GM21381 (cell line): ENCODE data around the gene LRRC1.

Experiments used
- ATAC-seq: cut with Tn5 transposase; IDR thresholded peaks from one replicate; pipeline ENCODE4 v1.9.1; 2021; ENCODE audit warnings: mild to moderate bottlenecking, moderate library complexity; ENCODE audit not compliant: unreplicated experiment

Gene LRRC1

DNA sequence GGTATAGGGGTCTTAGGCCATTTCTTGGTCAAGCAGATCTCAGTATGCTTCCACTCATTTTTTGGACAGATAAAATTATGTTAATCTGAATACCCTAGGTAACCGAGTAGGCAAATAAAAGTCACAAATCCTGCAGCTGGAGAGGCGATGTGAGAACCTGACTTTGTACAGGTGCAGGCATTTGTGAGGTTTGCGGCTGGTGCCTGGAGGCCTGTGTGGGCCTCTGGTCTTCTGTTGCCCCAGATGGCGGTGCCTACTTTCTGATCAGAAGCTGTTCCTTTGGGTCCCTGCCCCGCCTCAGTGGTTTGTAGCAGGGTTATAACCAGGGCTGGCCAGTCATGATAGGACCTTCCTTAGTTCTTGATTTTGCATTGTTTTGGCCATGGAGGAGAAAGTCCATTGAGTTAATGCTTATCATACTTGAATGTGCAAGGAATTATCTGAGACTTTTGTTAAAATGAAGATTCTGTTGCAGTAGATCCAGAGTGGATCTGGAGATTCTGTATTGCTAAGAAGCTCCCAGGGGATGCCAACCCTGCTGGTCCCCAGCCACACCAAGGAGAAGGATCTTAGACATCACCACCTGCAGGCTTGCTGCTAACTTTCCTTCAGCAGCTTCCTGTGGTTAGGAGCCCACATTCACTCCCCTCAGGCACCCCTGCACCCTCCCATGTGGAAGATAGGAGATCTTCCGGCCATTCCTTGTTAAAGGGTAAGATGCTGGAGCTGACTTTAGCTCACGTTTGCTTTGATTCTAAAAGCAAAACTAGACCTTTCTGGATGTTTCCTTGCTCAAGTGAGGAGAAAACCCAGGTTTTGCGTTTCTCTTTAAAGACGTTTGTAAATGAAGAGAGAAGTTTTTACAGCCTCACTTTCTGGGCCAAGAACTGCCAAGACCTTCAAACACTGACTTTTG lies 50.7 kb downstream of the LRRC1 start:
- ATAC-seq: no peak

- no peak for ATAC-seq
These were observed 51.4 kb downstream of the LRRC1 start for GRCh38 chr6:53846250-53846649.

DNA sequence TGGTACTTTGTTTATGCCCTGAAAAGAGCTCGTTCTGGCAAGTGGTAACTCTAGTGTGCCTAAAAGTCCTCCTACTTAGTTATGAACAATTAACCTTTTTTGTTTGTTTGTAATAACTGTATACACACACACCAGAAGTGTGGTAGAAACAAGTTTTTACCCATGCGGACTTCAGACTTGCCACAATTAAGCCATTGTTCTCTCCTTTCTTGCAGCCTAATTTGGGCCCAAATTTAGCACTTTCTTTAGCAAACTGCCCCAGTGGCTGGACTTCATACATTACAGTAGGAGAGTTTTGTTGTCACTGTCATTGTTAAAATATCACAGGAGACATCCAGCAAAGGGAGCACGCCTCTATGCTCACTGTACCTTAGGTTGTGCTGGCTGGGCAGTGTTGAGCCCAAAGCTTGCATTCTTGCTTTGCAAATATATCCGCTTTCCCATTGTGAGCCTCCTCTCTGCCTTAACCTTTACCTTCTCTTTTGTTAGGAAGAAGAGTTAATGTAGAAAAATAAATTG lies 53.0 kb downstream of the LRRC1 start:
- ATAC-seq: no peak

GRCh38 chr6:53850527-53850926 lies 55.7 kb downstream of the LRRC1 start:
- ATAC-seq: no peak

DNA sequence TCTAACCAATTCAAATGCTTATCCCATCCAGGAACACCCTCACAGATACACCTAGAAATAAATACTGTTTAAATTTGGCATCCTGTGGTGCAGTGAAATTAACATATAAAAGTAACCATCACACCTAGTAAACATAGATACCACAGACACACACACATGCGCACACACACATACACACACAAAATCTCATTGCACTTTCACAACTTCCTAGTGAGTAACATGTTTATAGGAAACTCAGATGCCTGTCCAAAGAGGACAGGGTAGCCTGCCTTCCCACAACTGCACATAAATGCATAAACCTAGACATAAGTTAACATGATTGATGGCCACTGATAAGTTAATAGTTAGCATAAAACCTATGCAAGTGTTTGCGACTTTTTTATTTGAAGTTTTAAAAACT lies 56.8 kb downstream of the LRRC1 start:
- ATAC-seq: no peak

DNA sequence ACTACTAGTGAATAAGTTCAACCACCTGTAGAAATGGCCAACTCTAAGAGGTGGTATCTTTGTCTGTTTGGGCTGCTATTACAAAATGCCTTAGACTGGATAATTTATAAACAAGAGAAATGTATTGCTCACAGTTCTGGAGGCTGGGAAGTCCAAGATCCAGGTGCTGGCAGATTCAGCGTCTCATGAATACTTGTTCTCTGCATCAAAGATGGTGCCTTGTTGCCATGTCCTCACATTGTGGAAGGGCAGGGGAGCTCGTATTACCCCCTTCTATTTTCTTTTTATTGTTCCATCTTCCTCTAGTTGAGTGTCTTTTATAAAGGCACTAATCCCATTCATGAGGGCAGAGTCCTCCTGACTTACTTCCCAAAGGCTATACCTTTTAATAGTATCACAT lies 58.0 kb downstream of the LRRC1 start:
- ATAC-seq: no peak

DNA sequence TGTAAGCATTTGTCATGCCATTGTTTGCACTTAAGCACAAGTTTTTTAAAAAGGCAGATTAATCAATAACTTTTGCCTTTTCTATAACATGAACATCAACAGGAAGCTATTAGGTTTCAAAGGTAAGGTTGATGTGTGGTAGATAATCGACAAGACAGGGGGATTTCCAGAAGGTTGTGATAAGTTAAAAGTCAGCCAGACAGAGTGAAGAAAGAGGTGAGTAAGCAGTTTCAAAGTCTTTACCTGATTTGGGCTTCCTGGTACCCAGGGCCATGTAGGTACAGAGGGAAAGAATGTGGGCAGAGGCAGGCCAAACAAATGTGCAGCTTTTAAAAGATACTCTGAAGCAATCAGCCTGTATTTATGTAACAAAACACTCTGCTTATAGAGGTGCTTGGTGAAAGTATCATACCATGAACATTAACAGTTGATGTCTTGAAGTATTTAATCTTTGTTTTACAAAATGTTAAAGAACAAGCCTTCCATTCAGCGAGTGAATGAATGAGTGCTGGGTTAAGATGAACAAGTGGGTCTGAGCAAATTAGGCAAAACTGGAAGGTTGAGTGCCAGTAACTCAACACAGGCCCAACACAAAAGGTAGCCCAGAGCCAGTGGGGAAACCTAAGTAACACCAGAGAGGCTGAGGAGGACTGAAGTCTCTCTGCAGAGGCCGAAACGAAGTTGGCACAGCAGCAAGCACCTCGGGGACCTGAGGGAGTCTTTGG lies 60.2 kb downstream of the LRRC1 start:
- ATAC-seq: peak; percentile 96

GRCh38 chr6:53855940-53856339 lies 61.1 kb downstream of the LRRC1 start:
- ATAC-seq: no peak

DNA sequence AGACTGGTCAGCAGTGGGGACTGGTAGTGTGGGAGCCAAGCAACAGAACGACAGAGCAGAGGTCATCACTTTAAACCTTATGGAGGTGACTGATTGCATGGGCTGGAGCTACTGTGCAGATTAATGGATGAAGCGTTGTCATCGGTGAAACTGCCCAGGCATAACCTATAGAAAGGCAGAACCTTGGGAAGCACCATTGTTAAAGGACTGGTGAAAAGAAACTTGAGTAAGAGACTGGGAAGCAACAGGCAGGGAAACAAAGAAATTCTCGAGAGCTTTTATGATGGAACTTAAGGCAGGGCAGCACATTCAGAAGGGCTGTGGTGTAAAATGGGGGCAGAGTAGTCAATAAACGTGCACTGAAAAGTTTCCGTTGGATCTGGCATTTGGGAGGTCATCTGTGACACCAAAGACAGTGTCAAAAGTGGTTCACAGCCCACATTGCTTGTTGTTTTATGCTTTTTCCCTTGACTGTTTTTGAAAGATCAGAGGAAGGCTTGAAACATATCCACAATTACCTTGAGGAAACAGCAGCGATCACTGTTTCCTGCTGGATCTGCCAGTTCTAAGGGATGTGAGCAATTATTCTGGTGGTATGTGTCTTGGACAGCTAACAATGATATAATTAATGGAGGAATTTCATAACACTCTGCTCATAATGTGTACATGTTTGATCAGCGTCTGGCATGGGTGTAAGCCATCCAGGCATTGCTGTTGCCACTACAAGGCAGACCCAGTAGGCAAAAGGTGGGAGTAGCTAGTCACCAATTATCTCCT lies 62.7 kb downstream of the LRRC1 start:
- no peak for ATAC-seq

DNA sequence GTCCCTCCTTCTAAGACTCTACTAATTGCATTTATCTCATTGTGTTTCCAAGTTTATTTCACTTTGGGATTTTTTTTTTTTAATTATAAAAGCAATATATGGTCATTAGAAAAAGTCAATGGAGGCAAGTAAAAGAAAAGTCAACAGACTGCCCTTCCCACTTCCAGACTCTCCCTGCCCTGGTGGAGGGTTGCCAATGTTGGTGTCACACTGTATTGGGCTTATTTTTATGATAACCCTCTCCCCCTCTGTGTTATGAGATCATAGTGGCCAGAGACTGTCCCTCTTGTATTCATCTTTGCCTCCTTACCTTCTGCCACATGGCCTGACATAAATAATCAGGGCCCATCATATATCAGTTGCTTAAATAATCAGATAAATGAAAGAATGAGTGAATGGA lies 63.4 kb downstream of the LRRC1 start:
- ATAC-seq: no peak

DNA sequence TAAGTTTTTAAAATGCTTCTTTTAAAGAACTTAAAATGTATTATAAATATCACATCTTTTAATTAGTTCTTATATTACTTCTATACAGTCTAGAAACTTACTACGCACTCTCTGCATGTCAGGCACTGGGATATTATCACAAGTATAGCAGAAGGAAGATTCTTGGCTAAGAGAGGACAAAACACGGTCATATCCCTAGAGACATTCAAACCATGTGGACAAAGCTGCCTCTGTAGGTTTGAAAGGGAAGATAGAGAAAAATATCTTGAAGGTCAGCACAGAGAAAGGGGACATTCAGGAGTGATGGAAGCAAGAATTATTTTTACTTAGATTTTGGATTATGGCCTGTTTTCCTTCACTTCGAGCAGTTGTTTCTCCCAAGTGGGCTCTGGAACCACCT lies 64.1 kb downstream of the LRRC1 start:
- ATAC-seq: no peak

DNA sequence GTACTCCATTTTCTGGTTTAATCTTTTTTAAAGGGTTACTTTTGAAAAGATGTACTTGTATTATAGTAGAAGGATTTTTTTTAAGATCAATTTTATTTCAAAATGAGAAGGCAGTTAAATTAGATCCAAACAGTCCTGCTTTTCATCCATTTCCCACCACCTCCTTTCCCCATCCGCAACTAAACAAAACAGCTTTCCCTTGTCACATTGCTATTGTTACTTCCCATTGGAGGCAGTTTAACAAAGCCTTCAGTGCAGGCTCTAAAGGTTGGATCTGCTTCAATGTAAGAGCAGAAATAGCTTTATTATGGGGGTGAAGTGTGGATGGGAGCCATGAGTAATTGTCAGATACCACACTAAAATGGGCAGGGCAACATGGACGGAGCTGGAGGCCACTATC lies 65.7 kb downstream of the LRRC1 start:
- no peak for ATAC-seq

DNA sequence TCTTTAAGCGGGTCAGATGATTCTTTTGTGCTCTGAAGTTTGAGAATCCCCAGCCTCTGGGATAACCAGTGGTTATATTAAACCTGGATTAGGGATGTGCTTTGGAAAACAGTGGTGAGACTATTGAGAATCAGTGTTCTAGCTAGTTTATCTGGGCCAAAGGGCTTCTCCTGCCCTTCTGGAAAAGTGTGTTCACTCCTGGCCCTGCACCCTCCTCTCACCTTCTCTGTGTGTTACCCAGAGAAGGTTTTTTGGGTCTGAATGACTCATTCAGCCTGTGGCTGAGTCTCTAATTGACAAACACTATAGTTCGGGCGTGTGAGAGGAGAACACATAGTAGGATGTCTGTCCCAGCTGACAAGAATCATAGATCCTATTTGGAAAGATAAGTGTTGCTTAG lies 66.7 kb downstream of the LRRC1 start:
- no peak for ATAC-seq

DNA sequence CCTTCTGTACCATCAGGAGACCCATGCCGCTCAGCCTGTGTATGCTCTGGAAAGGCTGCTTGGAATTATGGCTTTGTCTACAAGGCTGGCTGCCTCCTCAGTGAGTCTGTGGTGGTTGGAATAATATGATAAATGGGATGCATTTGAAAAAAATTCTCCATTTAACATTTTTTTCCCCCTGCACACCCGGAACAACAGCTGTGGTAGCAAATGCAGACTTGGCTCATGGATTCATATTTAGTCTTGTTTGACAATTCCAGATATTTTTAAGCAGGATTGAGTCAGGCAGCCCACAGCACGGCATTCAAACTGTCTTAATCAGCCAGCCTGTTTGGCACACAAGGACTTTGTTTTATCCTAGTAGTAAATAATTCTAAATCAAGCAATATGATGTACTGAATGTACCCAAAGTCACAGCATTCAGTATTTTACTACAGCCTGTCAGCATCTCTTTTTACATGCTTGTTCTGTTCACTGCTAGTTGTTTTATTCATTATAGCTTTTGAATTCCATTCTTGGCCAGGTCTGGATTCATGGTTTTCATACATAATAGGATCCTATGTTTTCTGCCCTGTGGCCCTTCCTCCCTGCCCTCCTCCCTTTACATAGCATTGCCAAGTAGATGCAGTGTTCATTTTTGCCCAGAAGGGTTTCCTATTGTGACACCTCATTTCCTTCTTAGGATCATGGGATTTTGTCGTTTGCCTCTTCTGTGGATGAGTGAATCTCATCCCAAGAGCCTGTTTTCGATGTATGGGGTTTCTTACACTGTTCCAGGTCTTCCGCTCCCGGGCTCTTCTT lies 68.1 kb downstream of the LRRC1 start:
- no peak for ATAC-seq

DNA sequence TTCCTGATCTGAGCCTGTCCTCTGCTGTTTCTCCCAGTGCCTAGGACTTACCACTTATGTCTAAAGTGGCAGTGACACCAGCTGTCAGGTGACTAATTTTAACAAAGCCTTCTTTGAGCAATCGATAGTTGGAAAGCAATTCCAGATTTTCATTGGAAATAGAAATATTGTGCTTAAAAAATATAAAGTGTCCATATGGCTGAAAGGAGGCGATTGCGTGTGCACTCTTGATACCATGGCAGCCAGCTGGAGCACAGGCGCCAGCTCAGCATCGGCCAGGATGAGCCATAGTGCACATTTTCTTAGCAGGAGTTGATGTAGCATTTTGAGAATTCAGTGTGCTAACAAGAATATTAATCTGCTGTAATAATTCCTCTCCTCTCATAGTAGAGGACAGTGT lies 70.0 kb downstream of the LRRC1 start:
- ATAC-seq: no peak

- ATAC-seq: no peak
These were observed 71.4 kb downstream of the LRRC1 start for GRCh38 chr6:53866226-53866625.

- ATAC-seq: no peak
These were observed 73.8 kb downstream of the LRRC1 start for GRCh38 chr6:53868626-53869025.

- ATAC-seq: no peak
These were observed 75.2 kb downstream of the LRRC1 start for GRCh38 chr6:53869964-53870363.

- ATAC-seq: no peak
These were observed 79.1 kb downstream of the LRRC1 start for GRCh38 chr6:53873922-53874321.

DNA sequence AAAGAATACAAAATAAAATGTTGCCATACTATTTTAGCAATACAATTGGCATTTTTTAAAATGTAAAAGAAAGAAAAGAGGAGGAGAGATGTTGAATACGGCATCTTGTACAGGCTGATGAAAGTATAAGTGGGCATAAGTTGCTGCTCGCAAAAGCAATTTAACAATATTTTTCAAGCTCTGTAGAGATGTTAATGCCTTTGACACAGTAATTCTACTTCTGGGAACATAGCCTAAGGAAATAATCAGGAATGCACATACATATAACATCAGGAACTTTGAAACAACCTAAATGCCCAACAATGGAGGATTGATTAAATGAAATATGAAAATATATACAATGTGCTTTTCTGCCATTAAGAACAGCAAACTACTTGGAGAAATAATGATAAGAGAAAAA lies 80.2 kb downstream of the LRRC1 start:
- no peak for ATAC-seq
